PC-3 (cell line): ENCODE measurements around the gene LIN7B. TPM values are rescaled to one million over a fixed set of nuclear protein-coding genes. Genes with fewer than 3 reads are reported as not detected.
"Not testable (repeated sequence)": the region's sequence is repeated elsewhere in the genome, so short reads cannot be mapped to it uniquely, and the experiment has no call there.

Experiments used
- ATAC-seq: fragments of 200-7000 bp; cut with Tn5 transposase; 2 replicates; pipeline ENCODE4 v1.9.1; 2020; ENCODE audit warnings: mild to moderate bottlenecking, moderate library complexity
- BruUV-seq: library from RNA; stranded (reverse); fragments of 400-500 nt; replicated peaks from 2 replicates; lab custom pipeline; 2021; lab: Mats Ljungman, UMichigan
- CTCF ChIA-PET: fragments of 300-600 bp; sonication (Branson Sonifier 250); formaldehyde crosslinking; loops from one replicate; lab custom pipeline; 2022; ENCODE audit warnings: antibody characterized with exemption; lab: Charles Lee
- POLR2A ChIA-PET: fragments of 300-600 bp; sonication (Branson Sonifier 250); formaldehyde crosslinking; loops from one replicate; lab custom pipeline; 2022; ENCODE audit warnings: antibody characterized with exemption; ENCODE audit not compliant: unreplicated experiment; lab: Charles Lee
- DNase-seq: peaks from one replicate; pipeline ENCODE4 v3.0.0-alpha.2; 2015
- H2AFZ ChIP-seq: fragments of 300-600 bp; sonication (generic); 2 replicates; pipeline ENCODE4 v1.6.0; 2016; ENCODE audit warnings: antibody characterized with exemption, low read length
- H3F3A ChIP-seq: fragments of 300-600 bp; sonication (generic); one replicate; pipeline ENCODE4 v1.6.0; 2017; ENCODE audit warnings: antibody characterized with exemption, low read length, control low read depth, mild to moderate bottlenecking; ENCODE audit not compliant: unreplicated experiment
- H3K27ac ChIP-seq: fragments of 300-600 bp; sonication (generic); 2 replicates; pipeline ENCODE4 v1.5.1; 2016; ENCODE audit warnings: mild to moderate bottlenecking, low read length
- H3K27me3 ChIP-seq: fragments of 300-600 bp; sonication (generic); 2 replicates; pipeline ENCODE4 v1.6.1; 2016; ENCODE audit warnings: low read length, mixed read lengths
- H3K36me3 ChIP-seq: fragments of 300-600 bp; sonication (generic); 2 replicates; pipeline ENCODE4 v1.6.1; 2016; ENCODE audit warnings: low read depth, mixed run types, low read length, mixed read lengths
- H3K4me1 ChIP-seq: fragments of 300-600 bp; sonication (generic); 2 replicates; pipeline ENCODE4 v1.5.1; 2016; ENCODE audit warnings: low read length; ENCODE audit not compliant: insufficient read depth
- H3K4me2 ChIP-seq: fragments of 300-600 bp; sonication (generic); 2 replicates; pipeline ENCODE4 v1.6.0; 2016; ENCODE audit warnings: low read length
- H3K4me3 ChIP-seq: fragments of 300-600 bp; sonication (generic); 2 replicates; pipeline ENCODE4 v1.5.1; 2016; ENCODE audit warnings: mild to moderate bottlenecking, low read length, mixed read lengths
- H3K79me2 ChIP-seq: fragments of 300-600 bp; sonication (generic); 2 replicates; pipeline ENCODE4 v1.6.1; 2017; ENCODE audit warnings: low read length, mixed read lengths
- H3K9ac ChIP-seq: fragments of 300-600 bp; sonication (generic); 2 replicates; pipeline ENCODE4 v1.6.0; 2016; ENCODE audit warnings: mild to moderate bottlenecking, low read length
- H3K9me2 ChIP-seq: fragments of 300-600 bp; sonication (generic); replicated peaks from 2 replicates; pipeline ENCODE4 v1.6.1; 2016; ENCODE audit warnings: mixed run types, low read length, mixed read lengths
- H3K9me3 ChIP-seq: fragments of 300-600 bp; sonication (generic); 2 replicates; pipeline ENCODE4 v1.6.1; 2016; ENCODE audit warnings: low read length, mixed read lengths
- H4K20me1 ChIP-seq: fragments of 300-600 bp; sonication (generic); 2 replicates; pipeline ENCODE4 v1.6.1; 2016; ENCODE audit warnings: low read length, mixed read lengths
- EZH2 ChIP-seq: fragments of 300-600 bp; sonication (generic); IDR thresholded peaks from one replicate; pipeline ENCODE4 v1.6.1; 2017; ENCODE audit warnings: antibody characterized with exemption, mild to moderate bottlenecking, low read length; ENCODE audit not compliant: unreplicated experiment
- EZH2phosphoT487 ChIP-seq: fragments of 300-600 bp; sonication (generic); IDR thresholded peaks from 2 replicates; pipeline ENCODE4 v1.6.1; 2018; ENCODE audit warnings: mild to moderate bottlenecking, antibody characterized with exemption, low read length, borderline replicate concordance
- intact Hi-C: fragments of 100-400 bp; cut with micrococcal nuclease; formaldehyde crosslinking; loops from 2 replicates; pipeline ENCODE4 v1.9.0; 2023
- total RNA-seq: library from RNA; depleted of rRNA; stranded (reverse); fragments of >200 nt; gene quantifications from 2 replicates; pipeline ENCODE4 v1.2.3, GENCODE V29; 2014
- TF ChIP-seq, protein P1 (sequence below): fragments of 300-600 bp; sonication (generic); conservative IDR thresholded peaks from 2 replicates; pipeline ENCODE4 v1.5.1; 2017; ENCODE audit warnings: antibody characterized with exemption, low read depth, mild to moderate bottlenecking, low read length

Gene LIN7B
- total RNA-seq, 1 experiment from 2014 or later = 11.6 TPM

DNA sequence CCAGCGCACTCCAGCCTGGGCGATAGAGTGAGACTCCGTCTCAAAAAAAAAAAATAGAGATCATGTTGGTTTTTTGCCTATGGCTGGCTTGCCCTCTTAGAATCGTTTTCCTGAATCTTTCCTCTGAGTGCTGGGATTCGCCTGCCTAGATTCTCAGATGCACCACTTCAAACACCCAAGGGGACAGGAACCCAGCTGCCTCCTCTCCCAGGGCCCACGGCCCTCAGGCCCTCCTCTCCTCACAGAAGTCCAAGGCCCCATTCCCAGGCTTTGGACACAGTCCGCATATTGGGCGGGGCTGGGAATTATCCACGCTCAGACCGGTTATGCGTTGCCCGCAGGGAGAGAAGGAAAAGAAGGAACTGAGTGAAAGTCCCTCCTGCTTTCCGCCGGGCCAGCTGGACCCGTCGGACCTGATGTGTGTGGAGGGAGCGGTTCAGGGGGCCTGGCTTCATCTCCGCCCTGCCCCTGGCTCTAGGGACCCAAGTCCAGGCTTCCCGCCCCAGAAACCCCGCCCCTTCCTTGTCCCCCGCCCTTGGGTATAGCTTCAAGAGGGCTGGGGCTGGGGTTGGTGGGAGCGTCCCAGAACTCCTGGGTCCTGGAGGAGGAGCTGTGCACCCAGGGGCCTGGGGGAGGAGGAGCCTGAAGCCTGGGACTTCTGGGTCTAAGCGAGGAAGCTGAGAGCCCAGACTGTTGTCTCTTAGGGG, 11.0 kb downstream of the LIN7B start:
- DNase-seq (no peak), ATAC-seq (no peak)
- no peak overlapping the region for H3K4me2 ChIP-seq
- CTCF ChIA-PET = no interaction called here
- no peaks in the 10 kb centered on the region for H3K9me2 ChIP-seq
- no peaks in the 10 kb centered on the region for H4K20me1 ChIP-seq
- no peaks in the 10 kb centered on the region for H3K36me3 ChIP-seq
- no TSS peak for BruUV-seq
- no peaks in the 10 kb centered on the region for H3K9me3 ChIP-seq
- TF ChIP-seq EZH2phosphoT487 (no peak), EZH2 (no peak)
- TF ChIP-seq, protein P1, sequence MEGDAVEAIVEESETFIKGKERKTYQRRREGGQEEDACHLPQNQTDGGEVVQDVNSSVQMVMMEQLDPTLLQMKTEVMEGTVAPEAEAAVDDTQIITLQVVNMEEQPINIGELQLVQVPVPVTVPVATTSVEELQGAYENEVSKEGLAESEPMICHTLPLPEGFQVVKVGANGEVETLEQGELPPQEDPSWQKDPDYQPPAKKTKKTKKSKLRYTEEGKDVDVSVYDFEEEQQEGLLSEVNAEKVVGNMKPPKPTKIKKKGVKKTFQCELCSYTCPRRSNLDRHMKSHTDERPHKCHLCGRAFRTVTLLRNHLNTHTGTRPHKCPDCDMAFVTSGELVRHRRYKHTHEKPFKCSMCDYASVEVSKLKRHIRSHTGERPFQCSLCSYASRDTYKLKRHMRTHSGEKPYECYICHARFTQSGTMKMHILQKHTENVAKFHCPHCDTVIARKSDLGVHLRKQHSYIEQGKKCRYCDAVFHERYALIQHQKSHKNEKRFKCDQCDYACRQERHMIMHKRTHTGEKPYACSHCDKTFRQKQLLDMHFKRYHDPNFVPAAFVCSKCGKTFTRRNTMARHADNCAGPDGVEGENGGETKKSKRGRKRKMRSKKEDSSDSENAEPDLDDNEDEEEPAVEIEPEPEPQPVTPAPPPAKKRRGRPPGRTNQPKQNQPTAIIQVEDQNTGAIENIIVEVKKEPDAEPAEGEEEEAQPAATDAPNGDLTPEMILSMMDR = no peak
- H2AFZ ChIP-seq = no peak overlapping the region
- intact Hi-C loops = no loop called here
- H3F3A ChIP-seq = no peaks in the 10 kb centered on the region
- no peak overlapping the region for H3K27ac ChIP-seq
- H3K27me3 ChIP-seq = no peaks in the 10 kb centered on the region
- no peaks in the 10 kb centered on the region for H3K79me2 ChIP-seq
- H3K9ac ChIP-seq = no peak overlapping the region
- H3K4me3 ChIP-seq = no peak overlapping the region
- POLR2A ChIA-PET = interaction anchor here (0.7 kb wide), 1 partner anchor 107 kb away, joined by 3 read pairs; no protein-coding TSS in a partner anchor
- no peaks in the 10 kb centered on the region; the same call in none of the 2 replicates for H3K4me1 ChIP-seq

DNA sequence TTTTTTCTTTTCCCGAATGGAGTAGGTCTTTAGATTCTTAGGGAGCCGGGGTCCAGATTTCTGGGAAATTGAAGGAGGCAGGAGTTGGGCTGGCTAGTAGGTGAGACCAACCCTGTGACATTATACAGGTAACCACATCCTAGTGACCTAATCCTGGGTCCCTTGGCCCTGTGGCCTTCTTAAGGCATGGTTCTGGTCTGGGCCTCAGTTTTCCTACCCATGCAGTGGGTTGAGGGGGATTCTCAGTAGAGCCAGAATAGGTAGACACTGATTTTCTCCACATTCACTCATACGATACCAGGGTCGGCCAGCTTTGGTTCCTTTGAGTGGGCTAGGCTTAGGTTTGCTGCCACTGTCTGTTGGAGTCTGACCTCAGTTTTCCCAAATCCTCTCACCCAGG, 12.4 kb downstream of the LIN7B start:
- H3F3A ChIP-seq = no peaks in the 10 kb centered on the region
- DNase-seq = no peak
- H4K20me1 ChIP-seq = no peaks in the 10 kb centered on the region
- no peak overlapping the region for H3K4me2 ChIP-seq
- no TSS peak for BruUV-seq
- no peak overlapping the region for H3K4me3 ChIP-seq
- no peaks in the 10 kb centered on the region for H3K9me3 ChIP-seq
- TF ChIP-seq EZH2phosphoT487 = no peak
- TF ChIP-seq EZH2 = no peak
- TF ChIP-seq, protein P1 = no peak
- H3K9me2 ChIP-seq = no peaks in the 10 kb centered on the region
- H3K27me3 ChIP-seq = no peaks in the 10 kb centered on the region
- POLR2A ChIA-PET = no interaction called here
- no peak overlapping the region for H3K27ac ChIP-seq
- no peak overlapping the region for H3K9ac ChIP-seq
- no peak for ATAC-seq
- intact Hi-C loops = no loop called here
- no peak overlapping the region for H2AFZ ChIP-seq
- H3K36me3 ChIP-seq = no peaks in the 10 kb centered on the region
- CTCF ChIA-PET = no interaction called here
- H3K79me2 ChIP-seq = no peaks in the 10 kb centered on the region
- no peaks in the 10 kb centered on the region; the same call in none of the 2 replicates for H3K4me1 ChIP-seq

DNA sequence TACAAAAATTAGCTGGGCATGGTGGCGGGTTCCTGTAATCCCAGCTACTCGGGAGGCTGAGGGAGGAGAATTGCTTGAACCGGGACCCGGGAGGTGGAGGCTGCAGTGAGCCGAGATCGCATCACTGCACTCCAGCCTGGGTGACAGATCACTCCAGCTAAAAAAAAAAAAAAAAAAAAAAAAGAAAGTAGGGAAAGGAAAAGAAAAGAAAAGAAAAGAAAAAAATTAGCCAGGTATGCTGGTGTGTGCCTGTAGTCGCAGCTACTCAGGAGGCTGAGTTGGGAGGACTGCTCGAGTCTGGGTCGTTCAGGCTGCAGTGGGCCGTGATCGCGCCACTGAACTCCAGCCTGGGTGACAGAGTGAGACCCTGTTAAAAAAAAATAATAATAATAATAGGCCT, 13.1 kb downstream of the LIN7B start:
- H4K20me1 ChIP-seq, H3F3A ChIP-seq, DNase-seq, H3K9me3 ChIP-seq, intact Hi-C loops, H3K27me3 ChIP-seq, H3K9me2 ChIP-seq, H3K79me2 ChIP-seq, H3K9ac ChIP-seq, H3K4me1 ChIP-seq, H3K36me3 ChIP-seq, H3K4me2 ChIP-seq, H3K4me3 ChIP-seq, BruUV-seq, ATAC-seq, H3K27ac ChIP-seq: not testable (repeated sequence)
- ChIA-PET POLR2A (interaction anchor here (0.7 kb wide), 1 partner anchor 38 kb away, joined by 8 read pairs; no protein-coding TSS in a partner anchor), CTCF (interaction anchor here (0.5 to 1.0 kb wide), 6 partner anchors 13 to 128 kb away, joined by 3 to 16 read pairs (median 6); partner anchors contain the start of gene LIN7B)
- 0 out of 2 replicates have a peak overlapping the region, but pooled peaks have one; percentile 61 for H2AFZ ChIP-seq
